Cardiac fibroblast (primary cell): ENCODE results near the gene LMO4.
A peak's percentile ranks its signal among the peaks of the same experiment; 100 is the strongest.

ENCODE experiments used
- DNase-seq, 2 donors: peaks; one replicate each; pipeline versions ENCODE4 v3.0.0 to v3.0.0-alpha.2; 2010; ENCODE audit warnings: low read depth in 2 of 2
- H3K4me3 ChIP-seq, 2 donors: replicated peaks in 1 of 2; 1 replicate in 1 of 2; 2 replicates in 1 of 2; pipeline ENCODE4 v1.5.1; 2011; ENCODE audit warnings: low read depth in 2 of 2, low read length in 2 of 2, mild to moderate bottlenecking in 2 of 2, moderate library complexity in 1 of 2
- CTCF ChIP-seq: IDR thresholded peaks from one replicate; pipeline ENCODE4 v1.5.1; 2011; ENCODE audit warnings: low read depth, mild to moderate bottlenecking, low read length, inconsistent platforms

LMO4 gene

GRCh38 chr1:87331365-87332241 is 2.9 kb downstream of the LMO4 start:
- peak; percentile 65 to 77 for DNase-seq
- peak; percentile 42 for TF ChIP-seq CTCF
- peak overlapping the region; percentile 71 to 80 for H3K4me3 ChIP-seq

DNA sequence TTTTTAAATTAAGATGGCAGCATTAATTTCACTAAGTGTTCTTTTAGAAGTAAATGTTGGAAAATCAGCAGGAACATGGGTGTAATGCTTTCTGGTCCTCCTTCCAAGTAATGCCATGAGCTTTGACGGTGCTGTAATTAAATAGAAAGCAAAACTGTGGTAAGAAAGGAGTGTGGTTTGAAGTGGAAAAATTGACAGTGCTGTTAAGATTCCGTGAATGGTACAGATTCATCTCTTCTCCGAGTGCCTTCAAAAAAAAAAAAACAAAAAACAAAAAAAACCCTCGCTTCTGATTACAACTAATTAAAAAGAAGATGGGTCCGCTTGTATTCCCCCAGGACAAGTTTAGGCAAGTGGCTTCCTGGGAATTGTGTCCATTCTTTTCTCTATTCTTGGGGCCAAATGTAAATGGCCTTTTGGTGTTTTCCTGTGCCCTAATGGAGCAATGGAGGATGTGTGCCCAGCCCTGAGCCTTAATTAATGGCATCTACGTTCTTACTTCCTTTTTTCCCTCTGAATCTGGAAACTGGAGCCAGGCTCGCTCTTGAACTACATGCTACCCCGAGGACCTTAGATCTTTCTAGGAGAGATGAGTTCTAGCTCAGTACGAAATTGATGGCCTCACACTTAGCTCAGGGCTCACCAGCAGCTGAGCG is 5.1 kb downstream of the LMO4 start:
- no peak for TF ChIP-seq CTCF
- peak in 1 of 2 donors; percentile 20 for DNase-seq
- H3K4me3 ChIP-seq, result peak overlapping the region; percentile 58 to 62

DNA sequence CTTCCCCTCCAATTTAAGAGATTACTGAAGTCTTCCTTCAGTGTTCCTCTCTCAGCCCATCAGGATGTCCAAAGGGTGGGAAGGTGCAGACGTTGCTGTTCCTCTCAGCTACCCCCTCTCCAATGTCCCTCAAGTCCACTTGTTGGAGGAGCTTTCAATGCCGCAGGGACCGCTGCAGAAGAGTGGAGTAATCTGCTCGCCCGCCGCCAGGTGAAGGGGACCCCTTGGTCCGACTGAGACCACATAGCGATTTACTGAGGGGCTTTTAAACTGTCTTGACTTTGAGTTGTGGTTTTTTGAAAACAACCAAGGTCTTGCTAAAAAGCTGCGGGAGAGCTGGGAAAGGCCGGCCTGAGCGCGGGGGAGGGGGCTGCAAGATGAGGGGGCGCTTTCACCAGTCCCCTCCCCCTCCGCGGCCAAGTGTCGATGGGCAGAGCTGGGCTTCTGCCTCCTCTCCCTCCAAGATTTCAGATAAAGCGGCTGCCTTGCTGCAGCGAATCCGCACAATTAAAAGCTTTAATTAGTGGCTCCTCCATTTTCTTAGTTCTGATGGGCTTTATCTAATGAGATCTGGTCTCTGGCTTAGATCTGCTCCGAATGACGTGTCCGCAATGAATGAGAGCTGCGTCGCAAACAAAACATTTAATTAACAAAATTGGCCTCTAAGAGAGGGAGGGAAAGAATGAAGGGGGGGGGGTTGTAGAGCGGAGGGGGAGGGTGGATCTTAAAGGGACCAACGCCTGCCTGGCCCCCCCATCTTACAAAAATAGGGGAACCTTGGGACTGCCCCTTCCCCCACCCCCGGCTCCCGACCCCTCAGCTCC is 5.9 kb downstream of the LMO4 start:
- peak in 1 of 2 donors; percentile 33 for DNase-seq
- peak overlapping the region; percentile 58 to 62 for H3K4me3 ChIP-seq
- TF ChIP-seq CTCF, result peak; percentile 19

- no peak for TF ChIP-seq CTCF
- peak; percentile 42 to 51 for DNase-seq
- H3K4me3 ChIP-seq, result peak overlapping the region; percentile 58 to 62
These were observed 6.7 kb downstream of the LMO4 start for GRCh38 chr1:87335175-87335884.

- DNase-seq, result no peak
- peak overlapping the region in 1 of 2 donors; percentile 58 for H3K4me3 ChIP-seq
- TF ChIP-seq CTCF, result no peak
These were observed 8.0 kb downstream of the LMO4 start for GRCh38 chr1:87336623-87337067.

- DNase-seq, result no peak
- no peak overlapping the region for H3K4me3 ChIP-seq
- no peak for TF ChIP-seq CTCF
These were observed 8.9 kb downstream of the LMO4 start for GRCh38 chr1:87337606-87338005.
